HG02571 (cell line): ENCODE measurements around the gene GRIFIN.
"Not testable (repeated sequence)": the region's sequence is repeated elsewhere in the genome, so short reads cannot be mapped to it uniquely, and the experiment has no call there.

Source experiments
- ATAC-seq: cut with Tn5 transposase; IDR thresholded peaks from one replicate; pipeline ENCODE4 v1.9.1; 2021; ENCODE audit warnings: mild to moderate bottlenecking, moderate library complexity; ENCODE audit not compliant: unreplicated experiment

Gene GRIFIN

GRCh38 chr7:2461268-2462026 is 14.8 kb downstream of the GRIFIN start:
- no peak for ATAC-seq

GRCh38 chr7:2460641-2461040 is 15.6 kb downstream of the GRIFIN start:
- no peak for ATAC-seq

- no peak for ATAC-seq
Observed at GRCh38 chr7:2460188-2460587, 16.0 kb downstream of the GRIFIN start.

GRCh38 chr7:2459674-2460073 is 16.5 kb downstream of the GRIFIN start:
- no peak for ATAC-seq

- not testable (repeated sequence) for ATAC-seq
Observed at GRCh38 chr7:2453849-2454248, 22.3 kb downstream of the GRIFIN start.

- no peak for ATAC-seq
Observed at GRCh38 chr7:2452643-2453270, 23.4 kb downstream of the GRIFIN start.

- ATAC-seq = peak; percentile 36
Observed at GRCh38 chr7:2452074-2452507, 24.1 kb downstream of the GRIFIN start.

GRCh38 chr7:2451171-2452073 is 24.8 kb downstream of the GRIFIN start:
- ATAC-seq = peak; percentile 77

- no peak for ATAC-seq
Observed at GRCh38 chr7:2450198-2451107, 25.7 kb downstream of the GRIFIN start.

GRCh38 chr7:2446676-2447075 is 29.5 kb downstream of the GRIFIN start:
- no peak for ATAC-seq

GRCh38 chr7:2445898-2446555 is 30.2 kb downstream of the GRIFIN start:
- ATAC-seq = no peak

- ATAC-seq = no peak
Observed at GRCh38 chr7:2445047-2445446, 31.2 kb downstream of the GRIFIN start.

- ATAC-seq = no peak
Observed at GRCh38 chr7:2444476-2444875, 31.7 kb downstream of the GRIFIN start.

GRCh38 chr7:2443491-2443890 is 32.7 kb downstream of the GRIFIN start:
- no peak for ATAC-seq

GRCh38 chr7:2441430-2442058 is 34.7 kb downstream of the GRIFIN start:
- ATAC-seq = no peak

GRCh38 chr7:2440608-2441245 is 35.5 kb downstream of the GRIFIN start:
- ATAC-seq = no peak

- no peak for ATAC-seq
Observed at GRCh38 chr7:2438775-2439174, 37.4 kb downstream of the GRIFIN start.

- ATAC-seq = no peak
Observed at GRCh38 chr7:2438186-2438585, 38.0 kb downstream of the GRIFIN start.
